GM12864 (cell line): ENCODE results near the gene MAPKAP1.

Experiments used
- DNase-seq: peaks from one replicate; pipeline ENCODE4 v3.0.0-alpha.2; 2011; ENCODE audit warnings: low read depth
- H3K4me3 ChIP-seq: 2 replicates; pipeline ENCODE4 v1.5.1; 2011; ENCODE audit warnings: mild to moderate bottlenecking, low read depth, low read length, control low read depth
- TF ChIP-seq, protein P1 (sequence below): IDR thresholded peaks from 2 replicates; pipeline ENCODE4 v1.5.1; 2011; ENCODE audit warnings: low read depth, mild to moderate bottlenecking, moderate library complexity, low read length, control low read depth, inconsistent platforms; ENCODE audit errors: missing control alignments

The MAPKAP1 gene

GRCh38 chr9:125463926-125464325 is 243.1 kb downstream of the MAPKAP1 start:
- no peak overlapping the region for H3K4me3 ChIP-seq
- TF ChIP-seq, protein P1, sequence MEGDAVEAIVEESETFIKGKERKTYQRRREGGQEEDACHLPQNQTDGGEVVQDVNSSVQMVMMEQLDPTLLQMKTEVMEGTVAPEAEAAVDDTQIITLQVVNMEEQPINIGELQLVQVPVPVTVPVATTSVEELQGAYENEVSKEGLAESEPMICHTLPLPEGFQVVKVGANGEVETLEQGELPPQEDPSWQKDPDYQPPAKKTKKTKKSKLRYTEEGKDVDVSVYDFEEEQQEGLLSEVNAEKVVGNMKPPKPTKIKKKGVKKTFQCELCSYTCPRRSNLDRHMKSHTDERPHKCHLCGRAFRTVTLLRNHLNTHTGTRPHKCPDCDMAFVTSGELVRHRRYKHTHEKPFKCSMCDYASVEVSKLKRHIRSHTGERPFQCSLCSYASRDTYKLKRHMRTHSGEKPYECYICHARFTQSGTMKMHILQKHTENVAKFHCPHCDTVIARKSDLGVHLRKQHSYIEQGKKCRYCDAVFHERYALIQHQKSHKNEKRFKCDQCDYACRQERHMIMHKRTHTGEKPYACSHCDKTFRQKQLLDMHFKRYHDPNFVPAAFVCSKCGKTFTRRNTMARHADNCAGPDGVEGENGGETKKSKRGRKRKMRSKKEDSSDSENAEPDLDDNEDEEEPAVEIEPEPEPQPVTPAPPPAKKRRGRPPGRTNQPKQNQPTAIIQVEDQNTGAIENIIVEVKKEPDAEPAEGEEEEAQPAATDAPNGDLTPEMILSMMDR: no peak
- no peak for DNase-seq

GRCh38 chr9:125462861-125463291 is 244.1 kb downstream of the MAPKAP1 start:
- no peak for DNase-seq
- TF ChIP-seq, protein P1: no peak
- H3K4me3 ChIP-seq: no peak overlapping the region

DNA sequence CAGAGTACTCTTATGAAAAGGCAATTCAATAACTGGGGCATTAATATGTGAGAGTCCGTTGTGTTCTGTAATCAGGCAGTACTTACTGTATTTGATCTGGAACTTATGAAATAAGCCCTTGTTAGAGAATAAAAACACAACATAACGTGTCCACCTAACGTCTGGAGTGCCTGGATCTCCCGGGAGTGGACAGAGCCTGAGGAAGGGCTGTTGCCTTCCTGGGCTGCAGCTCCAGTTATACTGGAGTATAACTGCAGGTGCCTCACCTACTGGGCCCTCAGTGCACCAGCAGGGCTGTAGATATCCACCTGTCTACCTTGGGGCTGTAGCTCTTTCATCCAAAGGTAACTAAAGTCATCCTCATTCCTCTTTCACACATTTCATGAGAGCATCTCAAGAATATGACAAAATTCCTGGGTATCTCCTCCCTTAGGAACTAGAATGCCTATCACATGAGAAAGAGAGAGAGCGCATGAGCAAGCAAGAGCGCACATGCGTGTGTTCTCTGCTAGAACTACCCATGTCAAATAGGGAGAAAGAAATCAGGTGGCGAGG is 245.3 kb downstream of the MAPKAP1 start:
- TF ChIP-seq, protein P1: no peak
- H3K4me3 ChIP-seq: no peak overlapping the region
- DNase-seq: no peak

- TF ChIP-seq, protein P1: no peak
- DNase-seq: no peak
- no peak overlapping the region for H3K4me3 ChIP-seq
Observed at GRCh38 chr9:125460883-125461635, 245.9 kb downstream of the MAPKAP1 start.

DNA sequence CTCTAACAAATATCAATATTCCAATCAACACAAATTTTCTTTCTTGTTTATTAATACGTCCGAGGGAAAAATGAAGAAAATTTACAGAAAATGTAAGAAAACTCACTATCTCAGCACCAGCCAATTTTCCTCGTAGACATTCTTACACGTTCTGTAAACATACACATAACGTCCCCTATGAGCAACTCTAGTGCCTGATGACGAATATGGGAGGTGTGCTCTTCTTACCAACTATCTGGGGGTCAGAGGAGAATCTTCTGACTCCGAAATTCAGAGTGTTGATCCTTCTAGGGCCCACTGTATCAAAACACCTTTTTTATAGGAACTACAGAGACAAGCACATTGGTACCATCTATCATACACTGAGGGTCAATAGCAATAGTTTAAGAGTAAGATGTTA is 246.7 kb downstream of the MAPKAP1 start:
- H3K4me3 ChIP-seq: no peak overlapping the region
- DNase-seq: no peak
- TF ChIP-seq, protein P1: no peak

GRCh38 chr9:125457357-125457756 is 249.7 kb downstream of the MAPKAP1 start:
- no peak overlapping the region for H3K4me3 ChIP-seq
- DNase-seq: no peak
- TF ChIP-seq, protein P1: no peak

GRCh38 chr9:125455876-125456275 is 251.1 kb downstream of the MAPKAP1 start:
- H3K4me3 ChIP-seq: no peak overlapping the region
- DNase-seq: no peak
- TF ChIP-seq, protein P1: no peak
